ENCODE data around the gene TMEM62. TPM values are rescaled to one million over a fixed set of nuclear protein-coding genes. Genes with fewer than 3 reads are reported as not detected.

The TMEM62 gene
- total RNA-seq, 1 donor from 2014 or later = 19.1 TPM

DNA sequence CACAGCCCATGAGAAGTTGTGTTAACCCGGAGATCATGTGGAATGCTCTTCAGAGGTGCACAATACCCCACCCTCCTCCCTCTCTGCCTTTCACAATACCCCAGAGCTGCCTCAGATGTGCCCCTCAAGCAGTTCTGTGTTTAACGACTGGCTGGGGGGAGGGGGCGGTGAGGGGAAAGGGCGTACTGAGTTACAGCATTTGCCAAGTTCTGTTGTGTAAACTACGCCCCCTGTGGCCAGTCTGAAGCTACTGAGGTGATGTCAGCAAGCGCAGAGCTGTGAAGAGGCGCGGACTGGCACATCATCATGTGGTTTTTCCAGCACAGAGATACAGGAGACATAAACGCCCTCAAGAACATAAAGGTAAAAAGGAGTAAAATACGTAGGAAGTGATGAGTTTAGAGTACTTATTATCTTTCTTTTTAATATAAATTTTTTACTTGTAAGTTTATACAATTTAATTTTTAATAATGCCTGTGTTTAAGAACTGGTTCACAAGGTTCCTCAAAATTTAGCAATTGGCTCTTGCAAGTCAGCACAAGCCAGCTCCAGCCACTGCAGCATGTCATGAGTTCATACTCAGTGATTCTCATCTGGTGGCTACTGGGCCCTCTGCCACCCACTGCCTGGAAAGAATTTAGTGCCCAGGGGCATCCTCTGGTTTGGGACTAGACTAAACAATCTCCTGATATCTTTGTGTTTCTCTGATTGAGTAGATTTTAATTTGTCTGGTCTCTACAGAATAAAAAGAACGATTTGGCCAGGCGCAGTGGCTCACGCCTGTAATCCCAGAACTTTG is 85.7 kb downstream of the TMEM62 start:
- H3K9me3 Mint-ChIP-seq (ENCODE audit: unreplicated experiment) = no peaks in the 10 kb centered on the region

DNA sequence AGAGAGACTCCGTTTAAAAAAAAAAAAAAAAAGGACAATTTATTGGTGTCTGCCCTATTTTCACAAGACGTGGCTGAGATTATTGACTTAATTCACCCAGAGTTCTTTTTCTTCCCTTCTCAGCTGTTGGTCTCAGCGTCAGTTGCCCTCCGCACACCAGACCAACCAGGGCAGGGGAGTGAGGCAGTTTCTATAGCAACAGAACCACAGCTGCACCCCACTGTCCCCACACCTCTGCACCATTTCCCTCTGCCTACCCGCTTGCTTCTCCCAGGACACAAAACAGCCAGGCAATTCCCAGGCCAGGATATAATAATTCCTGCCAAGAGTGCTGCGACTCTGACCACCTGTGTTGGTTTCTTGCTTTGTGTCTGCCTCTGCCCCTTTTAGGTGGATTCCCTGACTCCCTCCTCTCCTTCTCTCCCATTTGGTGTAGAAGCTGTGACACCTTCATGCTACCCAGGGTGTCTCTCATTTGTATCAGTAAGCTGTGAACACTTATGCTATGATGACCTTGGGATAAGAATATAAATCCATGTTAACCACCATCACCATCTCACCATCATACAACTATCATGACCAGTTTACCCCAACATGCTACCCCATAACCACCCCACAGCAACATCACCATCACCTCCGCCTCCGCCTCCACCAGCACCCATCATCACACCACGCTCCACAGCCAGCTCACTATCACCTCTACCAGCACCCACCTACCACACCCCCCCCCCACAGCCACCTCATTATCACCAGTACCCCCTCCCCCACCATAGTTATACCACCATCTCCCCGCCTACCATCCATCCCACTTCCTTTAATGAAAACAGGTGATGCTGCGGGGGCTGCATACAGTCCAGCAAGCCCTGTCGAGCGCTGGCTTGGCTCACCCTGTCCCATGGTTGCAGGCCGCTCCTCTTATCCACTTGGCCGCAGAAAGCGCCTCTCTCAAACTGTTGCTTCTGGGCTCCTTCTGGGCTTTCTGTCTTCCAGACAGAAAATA is 86.8 kb downstream of the TMEM62 start:
- no peak overlapping the region for H3K27ac Mint-ChIP-seq (ENCODE audit: unreplicated experiment)
- no peaks in the 10 kb centered on the region for H3K9me3 Mint-ChIP-seq (ENCODE audit: unreplicated experiment)
- DNase-seq = no peak
- peaks cover 1% of the 10 kb centered on the region for H3K27me3 Mint-ChIP-seq (ENCODE audit: unreplicated experiment)
- no peaks in the 10 kb centered on the region for H3K4me1 Mint-ChIP-seq (ENCODE audit: low read depth, unreplicated experiment)
- TF ChIP-seq, protein P1, sequence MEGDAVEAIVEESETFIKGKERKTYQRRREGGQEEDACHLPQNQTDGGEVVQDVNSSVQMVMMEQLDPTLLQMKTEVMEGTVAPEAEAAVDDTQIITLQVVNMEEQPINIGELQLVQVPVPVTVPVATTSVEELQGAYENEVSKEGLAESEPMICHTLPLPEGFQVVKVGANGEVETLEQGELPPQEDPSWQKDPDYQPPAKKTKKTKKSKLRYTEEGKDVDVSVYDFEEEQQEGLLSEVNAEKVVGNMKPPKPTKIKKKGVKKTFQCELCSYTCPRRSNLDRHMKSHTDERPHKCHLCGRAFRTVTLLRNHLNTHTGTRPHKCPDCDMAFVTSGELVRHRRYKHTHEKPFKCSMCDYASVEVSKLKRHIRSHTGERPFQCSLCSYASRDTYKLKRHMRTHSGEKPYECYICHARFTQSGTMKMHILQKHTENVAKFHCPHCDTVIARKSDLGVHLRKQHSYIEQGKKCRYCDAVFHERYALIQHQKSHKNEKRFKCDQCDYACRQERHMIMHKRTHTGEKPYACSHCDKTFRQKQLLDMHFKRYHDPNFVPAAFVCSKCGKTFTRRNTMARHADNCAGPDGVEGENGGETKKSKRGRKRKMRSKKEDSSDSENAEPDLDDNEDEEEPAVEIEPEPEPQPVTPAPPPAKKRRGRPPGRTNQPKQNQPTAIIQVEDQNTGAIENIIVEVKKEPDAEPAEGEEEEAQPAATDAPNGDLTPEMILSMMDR (IDR thresholded peaks at IDR 0.05; ENCODE audit: partially characterized antibody, unreplicated experiment) = no peak
- no peaks in the 10 kb centered on the region for H3K36me3 Mint-ChIP-seq (ENCODE audit: unreplicated experiment)
- no peak overlapping the region for H3K4me3 Mint-ChIP-seq (ENCODE audit: unreplicated experiment)

More for the DNA sequence above, 85.7 kb downstream of the TMEM62 start:
- TF ChIP-seq, protein P1 (IDR thresholded peaks at IDR 0.05; ENCODE audit: partially characterized antibody, unreplicated experiment) = peak; percentile 48
- no peak overlapping the region for H3K4me3 Mint-ChIP-seq (ENCODE audit: unreplicated experiment)
- no peaks in the 10 kb centered on the region for H3K36me3 Mint-ChIP-seq (ENCODE audit: unreplicated experiment)
- H3K27ac Mint-ChIP-seq (ENCODE audit: unreplicated experiment) = no peak overlapping the region
- H3K4me1 Mint-ChIP-seq (ENCODE audit: low read depth, unreplicated experiment) = no peaks in the 10 kb centered on the region
- peaks cover 1% of the 10 kb centered on the region for H3K27me3 Mint-ChIP-seq (ENCODE audit: unreplicated experiment)
- peak; percentile 54 for DNase-seq

- Mint-ChIP-seq H3K27me3 (ENCODE audit: unreplicated experiment) (peaks cover 1% of the 10 kb centered on the region), H3K36me3 (ENCODE audit: unreplicated experiment) (peaks cover 3% of the 10 kb centered on the region), H3K27ac (ENCODE audit: unreplicated experiment) (no peak within 1 kb of the TSS), H3K4me1 (ENCODE audit: low read depth, unreplicated experiment) (no peaks in the 10 kb centered on the region), H3K9me3 (ENCODE audit: unreplicated experiment) (no peaks in the 10 kb centered on the region), H3K4me3 (ENCODE audit: unreplicated experiment) (no peak within 1 kb of the TSS)
- TF ChIP-seq, protein P1 (IDR thresholded peaks at IDR 0.05; ENCODE audit: partially characterized antibody, unreplicated experiment) = no peak
- DNase-seq = no peak
Measured at GRCh38 chr15:43220991-43221403, 87.6 kb downstream of the TMEM62 start, which contains the start of gene EPB42. Gene EPB42 (minus strand): TSS chr15:43221018. CDS start chr15:43220825, 193 bp downstream.

- DNase-seq = no peak
- H3K27me3 Mint-ChIP-seq (ENCODE audit: unreplicated experiment) = peaks cover 1% of the 10 kb centered on the region
- no peaks in the 10 kb centered on the region for H3K9me3 Mint-ChIP-seq (ENCODE audit: unreplicated experiment)
- H3K27ac Mint-ChIP-seq (ENCODE audit: unreplicated experiment) = no peak overlapping the region
- TF ChIP-seq, protein P1 (IDR thresholded peaks at IDR 0.05; ENCODE audit: partially characterized antibody, unreplicated experiment) = no peak
- no peak overlapping the region for H3K4me3 Mint-ChIP-seq (ENCODE audit: unreplicated experiment)
- peaks cover 4% of the 10 kb centered on the region for H3K36me3 Mint-ChIP-seq (ENCODE audit: unreplicated experiment)
- H3K4me1 Mint-ChIP-seq (ENCODE audit: low read depth, unreplicated experiment) = no peaks in the 10 kb centered on the region
Measured at GRCh38 chr15:43221422-43221821, 88.0 kb downstream of the TMEM62 start.

All from glutamatergic neuron (in vitro differentiated cells).